GF-D8 (cell line): Measurements from ENCODE around the gene CCDC73.
"Not testable (repeated sequence)": the region's sequence is repeated elsewhere in the genome, so short reads cannot be mapped to it uniquely, and the experiment has no call there.

Source experiments
- DNase-seq: peaks from one replicate; lab custom pipeline; 2025; lab: John Stamatoyannopoulos, UW

CCDC73 gene

GRCh38 chr11:32794439-32794838, at the start of gene CCDC73:
Gene CCDC73, minus strand, starts transcription at chr11:32794662. Its CDS starts 34,419 bp downstream, at chr11:32760243.
- DNase-seq: no peak

GRCh38 chr11:32843544-32843943, 49.1 kb upstream of the CCDC73 start:
- DNase-seq: no peak

GRCh38 chr11:32840587-32840986, 46.1 kb upstream of the CCDC73 start:
- no peak for DNase-seq

GRCh38 chr11:32839308-32839707, 44.8 kb upstream of the CCDC73 start:
- no peak for DNase-seq

GRCh38 chr11:32838505-32839274, 44.2 kb upstream of the CCDC73 start:
- no peak for DNase-seq

- no peak for DNase-seq
Measured at GRCh38 chr11:32836946-32837345, 42.5 kb upstream of the CCDC73 start.

- no peak for DNase-seq
Measured at GRCh38 chr11:32833921-32834320, 39.5 kb upstream of the CCDC73 start.

GRCh38 chr11:32831221-32831620, 36.8 kb upstream of the CCDC73 start:
- DNase-seq: no peak

GRCh38 chr11:32830796-32831195, 36.3 kb upstream of the CCDC73 start:
- no peak for DNase-seq

- peak; percentile 20 for DNase-seq
Measured at GRCh38 chr11:32830413-32830738, 35.9 kb upstream of the CCDC73 start.

GRCh38 chr11:32829680-32830412, 35.4 kb upstream of the CCDC73 start, which contains the start of gene PRRG4:
Gene PRRG4, plus strand, starts transcription at chr11:32829927. Its CDS starts 603 bp downstream, at chr11:32830530.
- peak; percentile 37 for DNase-seq

- no peak for DNase-seq
Measured at GRCh38 chr11:32829157-32829679, 34.8 kb upstream of the CCDC73 start.

- DNase-seq: no peak
Measured at GRCh38 chr11:32827276-32827675, 32.8 kb upstream of the CCDC73 start.

GRCh38 chr11:32826113-32826512, 31.7 kb upstream of the CCDC73 start:
- no peak for DNase-seq

GRCh38 chr11:32823617-32824016, 29.2 kb upstream of the CCDC73 start:
- not testable (repeated sequence) for DNase-seq

- DNase-seq: no peak
Measured at GRCh38 chr11:32821917-32822560, 27.6 kb upstream of the CCDC73 start.

GRCh38 chr11:32821517-32821916, 27.1 kb upstream of the CCDC73 start:
- DNase-seq: no peak

GRCh38 chr11:32820497-32820896, 26.0 kb upstream of the CCDC73 start:
- no peak for DNase-seq

- DNase-seq: no peak
Measured at GRCh38 chr11:32819187-32819586, 24.7 kb upstream of the CCDC73 start.

GRCh38 chr11:32817852-32818183, 23.4 kb upstream of the CCDC73 start:
- DNase-seq: no peak

- no peak for DNase-seq
Measured at GRCh38 chr11:32817181-32817851, 22.9 kb upstream of the CCDC73 start.

- peak; percentile 7 for DNase-seq
Measured at GRCh38 chr11:32809313-32809712, 14.9 kb upstream of the CCDC73 start.
